ENCODE measurements around the gene CATSPERZ. TPM values are rescaled to one million over a fixed set of nuclear protein-coding genes. Genes with fewer than 3 reads are reported as not detected.
"Not testable (repeated sequence)": the region's sequence is repeated elsewhere in the genome, so short reads cannot be mapped to it uniquely, and the experiment has no call there.

The CATSPERZ gene
- total RNA-seq, 1 donor = not detected

DNA sequence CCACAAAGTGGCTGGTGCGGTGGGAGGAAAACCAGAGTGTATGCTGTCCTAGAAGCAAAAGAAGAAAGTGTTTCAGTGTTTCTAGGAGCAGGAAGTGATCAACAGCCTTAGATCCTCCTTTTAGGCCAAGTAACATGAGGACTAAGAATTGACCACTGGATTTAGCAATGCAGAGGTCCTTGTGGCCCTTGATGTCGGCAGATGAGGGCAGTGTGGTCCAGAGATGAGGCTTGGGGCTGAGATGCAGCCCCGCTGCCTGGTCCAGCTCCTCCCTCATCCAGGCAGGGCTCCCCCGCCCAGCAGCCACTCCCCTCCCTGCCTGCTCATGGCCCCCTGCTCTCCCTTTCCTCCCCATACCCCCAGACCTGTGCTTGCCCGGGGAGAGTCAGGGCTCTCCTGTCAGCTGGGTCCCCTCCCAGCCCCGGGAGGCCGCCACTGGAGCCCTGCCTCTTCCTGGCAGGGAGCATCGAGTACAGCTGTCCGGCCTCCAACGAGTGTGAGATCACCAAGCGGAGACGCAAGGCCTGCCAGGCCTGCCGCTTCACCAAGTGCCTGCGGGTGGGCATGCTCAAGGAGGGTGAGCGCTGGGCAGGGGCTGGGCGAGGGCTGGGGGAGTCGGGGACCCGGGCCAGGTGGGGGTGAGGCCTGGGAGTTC lies 13.5 kb downstream of the CATSPERZ start:
- TF ChIP-seq, protein P1, sequence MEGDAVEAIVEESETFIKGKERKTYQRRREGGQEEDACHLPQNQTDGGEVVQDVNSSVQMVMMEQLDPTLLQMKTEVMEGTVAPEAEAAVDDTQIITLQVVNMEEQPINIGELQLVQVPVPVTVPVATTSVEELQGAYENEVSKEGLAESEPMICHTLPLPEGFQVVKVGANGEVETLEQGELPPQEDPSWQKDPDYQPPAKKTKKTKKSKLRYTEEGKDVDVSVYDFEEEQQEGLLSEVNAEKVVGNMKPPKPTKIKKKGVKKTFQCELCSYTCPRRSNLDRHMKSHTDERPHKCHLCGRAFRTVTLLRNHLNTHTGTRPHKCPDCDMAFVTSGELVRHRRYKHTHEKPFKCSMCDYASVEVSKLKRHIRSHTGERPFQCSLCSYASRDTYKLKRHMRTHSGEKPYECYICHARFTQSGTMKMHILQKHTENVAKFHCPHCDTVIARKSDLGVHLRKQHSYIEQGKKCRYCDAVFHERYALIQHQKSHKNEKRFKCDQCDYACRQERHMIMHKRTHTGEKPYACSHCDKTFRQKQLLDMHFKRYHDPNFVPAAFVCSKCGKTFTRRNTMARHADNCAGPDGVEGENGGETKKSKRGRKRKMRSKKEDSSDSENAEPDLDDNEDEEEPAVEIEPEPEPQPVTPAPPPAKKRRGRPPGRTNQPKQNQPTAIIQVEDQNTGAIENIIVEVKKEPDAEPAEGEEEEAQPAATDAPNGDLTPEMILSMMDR (IDR thresholded peaks at IDR 0.05; ENCODE audit: insufficient read depth, low read depth, low read length) = no peak
- DNase-seq (ENCODE audit: low read depth) = no peak
- H3K4me3 ChIP-seq (ENCODE audit: low read depth, low read length) = no peak overlapping the region

DNA sequence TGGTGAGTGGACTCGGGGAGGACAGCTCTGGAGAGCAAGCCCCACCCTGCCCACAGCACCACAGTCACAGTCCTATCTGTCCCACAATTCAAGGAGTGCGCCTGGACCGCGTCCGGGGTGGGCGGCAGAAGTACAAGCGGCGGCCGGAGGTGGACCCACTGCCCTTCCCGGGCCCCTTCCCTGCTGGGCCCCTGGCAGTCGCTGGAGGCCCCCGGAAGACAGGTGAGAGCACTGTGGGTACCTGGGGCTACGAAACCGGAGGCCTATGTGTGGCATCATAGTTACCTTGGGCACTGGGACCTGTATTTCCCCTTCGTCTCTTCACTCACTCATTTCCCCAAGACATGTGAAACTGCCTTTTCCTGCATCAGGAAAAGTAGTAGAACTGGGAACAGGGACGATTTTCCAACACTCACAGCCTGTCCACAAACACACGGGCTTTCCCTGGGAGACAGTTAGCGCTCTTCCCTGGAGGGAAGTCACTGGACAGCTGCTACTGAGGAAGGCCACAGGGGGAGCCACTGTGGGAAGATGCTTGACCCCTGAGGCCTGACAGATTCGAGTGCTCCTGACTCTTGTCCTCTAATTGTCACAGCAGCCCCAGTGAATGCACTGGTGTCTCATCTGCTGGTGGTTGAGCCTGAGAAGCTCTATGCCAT lies 14.1 kb downstream of the CATSPERZ start:
- DNase-seq (ENCODE audit: low read depth) = no peak
- TF ChIP-seq, protein P1 (IDR thresholded peaks at IDR 0.05; ENCODE audit: insufficient read depth, low read depth, low read length) = peak; percentile 38
- H3K4me3 ChIP-seq (ENCODE audit: low read depth, low read length) = no peak overlapping the region

- no peak for DNase-seq (ENCODE audit: low read depth)
- TF ChIP-seq, protein P1 (IDR thresholded peaks at IDR 0.05; ENCODE audit: insufficient read depth, low read depth, low read length) = no peak
- H3K4me3 ChIP-seq (ENCODE audit: low read depth, low read length) = no peak overlapping the region
Measured at GRCh38 chr11:64314805-64315561, 14.8 kb downstream of the CATSPERZ start.

GRCh38 chr11:64315667-64316526 lies 15.7 kb downstream of the CATSPERZ start:
- DNase-seq (ENCODE audit: low read depth); H3K4me3 ChIP-seq (ENCODE audit: low read depth, low read length): not testable (repeated sequence)

DNA sequence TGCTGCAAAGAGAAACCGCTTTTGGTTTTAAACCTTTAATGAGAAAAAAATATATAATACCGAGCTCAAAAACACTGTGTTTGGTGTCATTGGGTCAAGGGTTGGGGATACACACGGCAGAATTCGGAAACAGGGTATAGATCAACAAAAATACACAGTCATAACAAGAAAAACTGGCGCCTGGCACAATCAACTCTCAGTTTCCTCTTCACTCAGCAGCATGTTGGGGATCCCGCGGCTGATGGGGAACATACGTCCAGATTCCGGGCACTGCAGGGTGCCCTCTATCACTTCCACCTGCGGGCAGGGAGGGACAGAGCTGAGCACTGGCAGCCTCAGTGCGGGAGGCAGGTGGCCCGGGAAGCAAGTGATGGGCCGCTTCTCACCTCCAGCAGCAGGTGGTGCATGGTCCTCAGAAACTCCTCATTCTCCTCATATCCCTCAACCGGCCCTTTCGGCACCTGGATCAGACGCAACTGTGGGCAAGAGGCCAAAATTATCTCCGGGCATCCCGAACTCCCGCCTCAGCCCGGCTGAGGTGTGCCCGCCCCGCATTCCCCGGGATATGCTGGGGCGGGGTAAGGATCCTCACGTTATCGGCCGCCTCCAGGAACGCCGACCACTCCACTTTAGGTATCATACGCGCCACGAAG lies 16.6 kb downstream of the CATSPERZ start:
- peak overlapping the region; percentile 91 for H3K4me3 ChIP-seq (ENCODE audit: low read depth, low read length)
- TF ChIP-seq, protein P1 (IDR thresholded peaks at IDR 0.05; ENCODE audit: insufficient read depth, low read depth, low read length) = no peak
- DNase-seq (ENCODE audit: low read depth) = no peak

GRCh38 chr11:64317325-64317960 lies 17.3 kb downstream of the CATSPERZ start, which contains the start of gene TRMT112:
TRMT112 (minus strand) TSS chr11:64317559; CDS start chr11:64317526, 33 bp downstream.
- peak within 1 kb of the TSS; percentile 91 for H3K4me3 ChIP-seq (ENCODE audit: low read depth, low read length)
- TF ChIP-seq, protein P1 (IDR thresholded peaks at IDR 0.05; ENCODE audit: insufficient read depth, low read depth, low read length) = no peak
- DNase-seq (ENCODE audit: low read depth) = peak; percentile 97

All from fibroblast of villous mesenchyme (primary cell).